ENCODE results near the gene UBE2U. TPM values are rescaled to one million over a fixed set of nuclear protein-coding genes. Genes with fewer than 3 reads are reported as not detected.

UBE2U gene
- total and polyA plus RNA-seq, 2 of the 8 experiments (the other 6 are each of a cell fraction or from before 2014, with no cell fraction given): not detected

DNA sequence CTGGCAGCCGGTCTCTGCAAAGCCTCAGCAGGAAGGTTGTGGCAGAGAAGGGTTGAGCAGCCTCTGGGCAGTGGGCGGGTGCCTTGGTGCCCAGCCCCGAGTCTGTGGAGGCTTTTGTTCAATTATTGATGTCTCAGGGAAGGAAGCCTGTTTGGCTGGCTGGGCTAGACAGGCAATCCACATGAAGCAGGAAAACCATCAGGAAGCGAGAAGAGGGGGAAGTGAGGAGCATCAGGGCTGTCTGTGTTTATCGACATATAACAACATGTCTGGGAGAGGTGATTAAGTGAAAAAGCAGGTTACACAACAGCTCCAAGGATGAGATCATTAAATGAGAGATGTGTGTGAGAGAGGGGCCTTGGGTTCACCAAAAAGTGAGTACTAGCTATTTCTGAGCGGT is 105.4 kb downstream of the UBE2U start:
- H2AK5ac ChIP-seq (ENCODE audit: low read depth, low read length): no peak overlapping the region
- no peak overlapping the region for H2BK12ac ChIP-seq (ENCODE audit: low read depth, low read length)
- no peaks in the 10 kb centered on the region for H3K79me2 ChIP-seq (ENCODE audit: control insufficient read depth in 1 of 2, insufficient read depth in 2 of 2, low read length in 2 of 2)
- H3K36me3 ChIP-seq (ENCODE audit: control insufficient read depth in 2 of 4, insufficient read depth in 4 of 4, low read length in 3 of 4): no peaks in the 10 kb centered on the region
- no peak for FAIRE-seq
- H3K18ac ChIP-seq (ENCODE audit: extremely low read depth, low read length): no peak overlapping the region
- no peak overlapping the region for H3K56ac ChIP-seq (replicated peaks; ENCODE audit: insufficient read length, low read depth, low read length)
- no peak overlapping the region for H3K4ac ChIP-seq (replicated peaks; ENCODE audit: insufficient read length, low read depth, low read length)
- H3K4me1 ChIP-seq (replicated peaks in 1 of 4; ENCODE audit: control insufficient read depth in 3 of 4, insufficient read depth in 4 of 4, low read length in 3 of 4): 0 out of 7 replicates have a peak, but pooled peaks cover 0 to 4% (median 0%) of the 10 kb centered on the region in 4 experiments
- no peak overlapping the region for H3K14ac ChIP-seq (ENCODE audit: insufficient read length)
- H2BK120ac ChIP-seq (replicated peaks; ENCODE audit: low read depth, low read length): no peak overlapping the region
- CTCF ChIA-PET (ENCODE audit: partially characterized antibody): interaction anchor here (0.6 to 0.9 kb wide), 2 partner anchors 68 to 444 kb away, joined by 3 to 4 read pairs; no protein-coding TSS in a partner anchor
- H2AFZ ChIP-seq (ENCODE audit: low read length): no peak overlapping the region
- no peaks in the 10 kb centered on the region for H3K79me1 ChIP-seq (ENCODE audit: low read depth, low read length)
- H3K27ac ChIP-seq (ENCODE audit: low read depth, low read length): no peak overlapping the region
- H3K23ac ChIP-seq (ENCODE audit: insufficient read length): no peak overlapping the region
- no peaks in the 10 kb centered on the region for H3K9me3 ChIP-seq (ENCODE audit: insufficient read depth in 2 of 2, low read depth in 1 of 2, low read length in 1 of 2)
- no peak overlapping the region for H3K4me2 ChIP-seq (ENCODE audit: insufficient read depth in 1 of 2, low read depth in 2 of 2, low read length in 2 of 2)
- no peak overlapping the region for H3K9ac ChIP-seq (replicated peaks in 1 of 4; ENCODE audit: extremely low read depth in 1 of 4, low read depth in 3 of 4, low read length in 3 of 4)
- H2BK15ac ChIP-seq (ENCODE audit: low read length): no peak overlapping the region
- H4K5ac ChIP-seq (ENCODE audit: insufficient read length, low read depth, low read length): no peak overlapping the region
- H4K91ac ChIP-seq (replicated peaks; ENCODE audit: insufficient read length, low read length): no peak overlapping the region
- WGBS, 2 experiments (ENCODE audit: extremely low coverage in 1 of 2, insufficient coverage in 1 of 2, insufficient read length in 1 of 2, insufficient replicate concordance in 2 of 2, low coverage in 1 of 2, low lambda C conversion rate in 2 of 2, missing lambda C conversion rate in 1 of 2): 82% methylated on average over 6 of the region's 6 CpGs; no CpG with 5 or more reads in 1 of the 2 experiments
- H3K23me2 ChIP-seq (ENCODE audit: low read depth, low read length): no peaks in the 10 kb centered on the region
- no peaks in the 10 kb centered on the region for H4K20me1 ChIP-seq (replicated peaks in 1 of 2; ENCODE audit: control insufficient read depth in 1 of 2, insufficient read depth in 2 of 2, low read length in 2 of 2)
- H3K4me3 ChIP-seq (ENCODE audit: extremely low read depth in 1 of 4, insufficient read depth in 2 of 4, low read depth in 3 of 4, low read length in 4 of 4): no peak overlapping the region
- no peak for DNase-seq (ENCODE audit: low read depth in 1 of 2, low spot score in 2 of 2)
- POLR2A ChIA-PET (ENCODE audit: partially characterized antibody): no interaction called here
- H2BK20ac ChIP-seq (ENCODE audit: low read length): no peak overlapping the region
- H3K27me3 ChIP-seq (replicated peaks in 1 of 4; ENCODE audit: control insufficient read depth in 3 of 4, extremely low read depth in 1 of 4, insufficient read depth in 3 of 4, low read length in 3 of 4): no peaks in the 10 kb centered on the region
- H2BK5ac ChIP-seq (ENCODE audit: low read depth, low read length): no peak overlapping the region
- no peak overlapping the region for H4K8ac ChIP-seq (ENCODE audit: extremely low read depth, insufficient read depth, low read length)
- TF ChIP-seq TBP (IDR thresholded peaks at IDR 0.05; ENCODE audit: low read depth, low read length): no peak
- no peak for TF ChIP-seq KDM1A (IDR thresholded peaks at IDR 0.05; ENCODE audit: borderline replicate concordance, low read length)
